Fibroblast of pulmonary artery (primary cell): ENCODE measurements around the gene LAMA5.

ENCODE experiments used
- DNase-seq: peaks from one replicate; pipeline ENCODE4 v3.0.0-alpha.2; 2010; ENCODE audit warnings: low read depth
- H3K4me3 ChIP-seq: replicated peaks from 2 replicates; pipeline ENCODE4 v1.5.1; 2011; ENCODE audit warnings: low read depth, mild to moderate bottlenecking, control low read depth, low read length, moderate library complexity
- TF ChIP-seq, protein P1 (sequence below): IDR thresholded peaks from 2 replicates; pipeline ENCODE4 v1.5.1; 2011; ENCODE audit warnings: mild to moderate bottlenecking, control low read depth, low read length, inconsistent platforms; ENCODE audit errors: missing control alignments

Gene LAMA5

DNA sequence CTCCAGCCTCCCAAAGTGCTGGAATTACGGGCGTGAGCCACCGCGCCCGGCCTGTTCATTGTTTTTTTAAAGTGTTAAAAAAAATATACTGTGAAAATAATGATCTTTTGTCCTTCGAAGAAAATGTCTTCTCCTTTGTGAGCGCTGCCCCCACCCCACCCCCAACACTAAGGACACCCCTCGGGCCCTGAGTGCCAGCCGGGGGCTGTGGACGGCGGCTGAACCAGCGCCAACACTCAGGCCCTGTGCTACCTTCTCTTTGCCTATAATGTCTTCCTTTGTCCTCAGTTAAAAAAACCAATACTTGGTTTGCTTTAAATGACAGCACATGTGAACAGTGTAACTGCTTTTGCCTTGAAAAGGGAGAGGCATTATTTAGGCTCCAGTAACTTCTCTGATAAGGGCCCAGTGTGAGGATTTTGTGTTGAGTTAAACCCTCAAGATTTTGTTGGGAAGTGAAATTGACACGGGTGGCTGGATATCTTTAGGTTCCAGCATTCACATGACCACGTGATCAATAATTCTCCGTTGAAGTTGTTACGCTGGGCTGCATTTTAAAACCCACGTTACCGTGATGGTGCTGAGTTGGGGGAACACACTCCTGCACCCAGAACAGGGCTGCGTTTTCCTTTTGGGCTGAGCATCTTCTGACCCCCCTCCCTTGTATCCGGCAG, 73.9 kb downstream of the LAMA5 start:
- H3K4me3 ChIP-seq, result no peak overlapping the region
- TF ChIP-seq, protein P1, sequence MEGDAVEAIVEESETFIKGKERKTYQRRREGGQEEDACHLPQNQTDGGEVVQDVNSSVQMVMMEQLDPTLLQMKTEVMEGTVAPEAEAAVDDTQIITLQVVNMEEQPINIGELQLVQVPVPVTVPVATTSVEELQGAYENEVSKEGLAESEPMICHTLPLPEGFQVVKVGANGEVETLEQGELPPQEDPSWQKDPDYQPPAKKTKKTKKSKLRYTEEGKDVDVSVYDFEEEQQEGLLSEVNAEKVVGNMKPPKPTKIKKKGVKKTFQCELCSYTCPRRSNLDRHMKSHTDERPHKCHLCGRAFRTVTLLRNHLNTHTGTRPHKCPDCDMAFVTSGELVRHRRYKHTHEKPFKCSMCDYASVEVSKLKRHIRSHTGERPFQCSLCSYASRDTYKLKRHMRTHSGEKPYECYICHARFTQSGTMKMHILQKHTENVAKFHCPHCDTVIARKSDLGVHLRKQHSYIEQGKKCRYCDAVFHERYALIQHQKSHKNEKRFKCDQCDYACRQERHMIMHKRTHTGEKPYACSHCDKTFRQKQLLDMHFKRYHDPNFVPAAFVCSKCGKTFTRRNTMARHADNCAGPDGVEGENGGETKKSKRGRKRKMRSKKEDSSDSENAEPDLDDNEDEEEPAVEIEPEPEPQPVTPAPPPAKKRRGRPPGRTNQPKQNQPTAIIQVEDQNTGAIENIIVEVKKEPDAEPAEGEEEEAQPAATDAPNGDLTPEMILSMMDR, result no peak
- DNase-seq, result no peak

DNA sequence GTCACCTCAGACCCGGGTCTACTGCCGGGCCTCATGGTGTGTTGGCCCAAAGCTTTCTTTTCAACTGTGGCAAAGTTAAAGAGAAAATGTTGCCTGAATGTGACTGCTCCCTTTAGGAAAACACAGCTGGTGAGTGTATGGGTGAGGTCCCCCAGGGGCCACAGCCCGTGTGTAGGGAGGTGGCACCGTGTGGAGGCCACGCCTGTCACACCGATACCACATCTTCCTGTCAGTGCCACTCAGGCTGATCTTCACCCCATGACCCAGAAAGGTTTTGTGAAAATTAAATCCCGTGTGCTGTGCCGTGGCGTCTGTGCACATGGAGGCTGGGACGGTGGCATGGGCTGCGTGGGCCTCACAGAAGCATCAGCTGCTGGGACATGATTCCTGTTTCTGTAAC, 75.0 kb downstream of the LAMA5 start:
- no peak overlapping the region for H3K4me3 ChIP-seq
- DNase-seq, result no peak
- TF ChIP-seq, protein P1, result no peak

DNA sequence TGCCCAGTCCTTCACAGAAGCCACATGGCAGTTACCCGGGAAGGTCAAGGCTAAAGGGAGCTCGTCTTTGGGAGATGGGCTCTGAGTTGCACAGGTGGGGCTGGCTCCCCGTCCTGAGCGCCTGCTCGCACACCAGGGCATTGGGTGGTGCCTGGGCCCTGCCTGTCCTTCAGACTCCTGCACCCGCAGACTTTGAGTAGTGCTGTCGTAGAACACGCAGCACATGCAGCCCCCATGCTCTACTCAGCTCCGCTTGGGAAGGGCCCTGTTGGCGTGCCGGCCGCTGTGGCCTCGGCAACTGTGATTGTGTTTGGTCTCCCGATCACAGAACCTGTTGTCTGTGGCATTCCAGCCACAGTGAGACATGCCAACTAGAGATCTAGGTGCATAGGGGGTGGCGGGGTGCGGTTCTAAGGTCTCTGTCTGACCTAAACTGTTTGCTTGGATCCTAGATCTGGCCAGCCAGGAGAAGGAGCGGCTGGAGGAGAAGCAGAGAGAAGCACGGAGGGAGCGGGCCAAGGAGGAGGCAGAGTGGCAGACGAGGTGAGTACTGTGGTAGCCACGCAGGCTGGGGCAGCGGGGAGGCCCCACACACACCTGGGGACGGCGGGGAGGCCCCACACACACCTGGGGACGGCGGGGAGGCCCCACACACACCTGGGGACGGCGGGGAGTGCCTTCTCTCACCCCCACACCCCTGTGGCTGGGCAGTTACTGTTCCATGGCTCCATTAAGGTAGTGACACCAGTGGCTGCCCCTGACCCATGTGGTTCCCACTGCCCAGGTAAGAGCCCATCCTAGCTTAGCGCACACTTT, 75.7 kb downstream of the LAMA5 start:
- DNase-seq, result no peak
- H3K4me3 ChIP-seq, result no peak overlapping the region
- TF ChIP-seq, protein P1, result no peak

DNA sequence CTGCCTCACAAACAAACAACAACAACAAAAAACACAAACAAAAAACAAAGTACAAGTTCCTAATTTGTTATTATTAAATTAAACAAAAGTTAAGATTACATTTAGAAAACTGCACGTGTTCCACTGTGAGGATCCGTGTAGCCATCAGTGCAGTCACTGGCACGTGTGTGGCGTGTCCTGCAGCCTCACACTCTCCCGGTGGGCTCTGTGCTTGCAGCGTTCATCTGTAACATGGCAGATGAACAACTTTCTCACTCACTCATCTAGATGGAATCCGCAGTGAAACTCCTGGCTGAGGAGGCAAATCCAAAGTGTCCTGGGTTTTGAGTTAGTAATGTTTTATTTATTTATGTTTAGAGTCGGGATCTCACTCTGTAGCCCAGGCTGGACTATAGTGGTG, 77.2 kb downstream of the LAMA5 start:
- TF ChIP-seq, protein P1, result no peak
- no peak for DNase-seq
- no peak overlapping the region for H3K4me3 ChIP-seq

DNA sequence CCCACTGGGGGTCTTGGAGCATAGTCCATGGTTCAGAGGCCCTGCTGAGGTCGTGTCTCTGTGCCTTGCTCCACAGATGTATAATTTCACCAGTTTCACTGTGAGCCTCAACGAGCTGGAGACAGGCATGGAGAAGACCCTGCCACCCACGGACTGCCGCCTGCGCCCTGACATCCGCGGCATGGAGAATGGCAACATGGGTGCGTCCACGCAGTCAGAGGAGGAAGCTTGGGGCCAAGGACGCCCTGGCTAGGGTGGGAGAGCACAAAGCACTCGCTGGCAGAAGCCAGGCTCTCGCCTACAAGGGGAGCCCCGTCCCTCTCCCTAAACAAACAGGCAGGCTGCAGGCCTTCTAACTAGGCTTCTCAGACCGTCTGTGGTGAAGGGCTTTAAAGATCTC, 78.0 kb downstream of the LAMA5 start:
- DNase-seq, result no peak
- TF ChIP-seq, protein P1, result no peak

DNA sequence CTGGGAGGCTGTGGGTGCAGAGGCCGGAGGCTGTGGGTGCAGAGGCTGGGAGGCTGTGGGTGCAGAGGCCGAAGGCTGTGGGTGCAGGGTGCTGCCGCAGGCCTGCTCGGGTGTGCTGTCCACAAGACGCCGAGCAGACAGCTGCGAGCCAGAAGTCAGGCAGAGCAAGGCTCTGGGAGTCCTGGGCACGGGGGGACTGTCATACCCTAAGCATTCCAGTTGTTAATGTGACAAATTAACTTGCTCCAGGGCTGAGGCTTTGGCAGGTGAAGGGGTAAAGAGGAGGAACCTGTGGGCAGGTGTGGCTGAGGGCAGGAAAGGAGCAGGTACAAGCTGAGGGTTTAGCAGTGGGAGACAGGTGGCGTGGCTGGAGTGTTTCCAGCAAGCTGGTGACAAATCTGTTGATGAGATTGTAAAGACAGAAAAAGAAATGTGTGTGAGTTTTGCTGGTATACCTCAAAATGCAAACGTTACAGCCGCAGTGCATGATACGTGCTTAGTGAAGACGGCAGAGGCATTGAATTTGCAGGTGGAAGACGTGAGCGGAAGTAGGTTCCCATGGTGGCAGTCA, 78.5 kb downstream of the LAMA5 start:
- TF ChIP-seq, protein P1, result no peak
- no peak for DNase-seq
- no peak overlapping the region for H3K4me3 ChIP-seq

More for the DNA sequence above, 78.0 kb downstream of the LAMA5 start:
- no peak overlapping the region for H3K4me3 ChIP-seq
